Measurements from ENCODE around the gene SLC22A12.

DNA sequence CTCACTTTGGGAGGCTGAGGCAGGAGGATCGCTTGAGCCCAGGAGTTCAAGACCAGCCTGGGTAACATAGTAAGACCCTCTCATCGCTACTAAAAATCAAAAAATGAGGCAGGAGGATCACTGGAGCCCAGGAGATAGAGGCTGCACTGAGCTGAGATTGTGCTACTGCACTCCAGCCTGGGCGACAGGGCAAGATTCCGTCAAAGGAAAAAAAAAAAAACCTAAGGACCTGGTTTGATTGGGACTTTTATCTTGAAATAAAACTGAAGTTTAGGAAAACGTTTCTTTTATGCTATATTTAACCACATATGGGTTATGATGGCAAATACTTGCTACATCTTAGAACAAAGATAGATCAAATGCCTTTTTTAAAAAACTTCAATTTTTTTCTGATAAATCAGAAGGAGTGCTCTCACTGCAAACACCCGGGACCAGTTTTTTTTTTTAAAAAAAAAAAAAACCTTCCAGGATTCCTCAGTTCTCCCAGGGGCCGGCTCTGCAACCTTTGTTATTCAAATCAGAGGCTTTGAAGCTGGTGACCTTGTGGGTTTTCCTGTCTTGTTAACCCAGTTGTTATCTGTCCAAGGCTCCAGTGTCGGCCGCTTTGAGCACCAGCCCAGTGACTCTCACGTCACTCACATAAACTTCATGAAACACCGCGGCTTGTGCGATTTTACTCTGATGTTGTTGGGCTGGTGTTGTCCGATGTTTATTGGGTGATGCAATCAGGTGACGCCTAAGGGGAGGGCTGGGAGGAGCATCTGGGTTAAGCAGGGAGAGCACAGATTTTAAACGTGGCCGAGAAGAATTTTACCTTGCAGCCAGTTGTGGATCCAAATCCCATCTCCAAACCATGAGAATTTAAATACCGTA, 24.7 kb upstream of the SLC22A12 start:
- TF ChIP-seq, protein P1, sequence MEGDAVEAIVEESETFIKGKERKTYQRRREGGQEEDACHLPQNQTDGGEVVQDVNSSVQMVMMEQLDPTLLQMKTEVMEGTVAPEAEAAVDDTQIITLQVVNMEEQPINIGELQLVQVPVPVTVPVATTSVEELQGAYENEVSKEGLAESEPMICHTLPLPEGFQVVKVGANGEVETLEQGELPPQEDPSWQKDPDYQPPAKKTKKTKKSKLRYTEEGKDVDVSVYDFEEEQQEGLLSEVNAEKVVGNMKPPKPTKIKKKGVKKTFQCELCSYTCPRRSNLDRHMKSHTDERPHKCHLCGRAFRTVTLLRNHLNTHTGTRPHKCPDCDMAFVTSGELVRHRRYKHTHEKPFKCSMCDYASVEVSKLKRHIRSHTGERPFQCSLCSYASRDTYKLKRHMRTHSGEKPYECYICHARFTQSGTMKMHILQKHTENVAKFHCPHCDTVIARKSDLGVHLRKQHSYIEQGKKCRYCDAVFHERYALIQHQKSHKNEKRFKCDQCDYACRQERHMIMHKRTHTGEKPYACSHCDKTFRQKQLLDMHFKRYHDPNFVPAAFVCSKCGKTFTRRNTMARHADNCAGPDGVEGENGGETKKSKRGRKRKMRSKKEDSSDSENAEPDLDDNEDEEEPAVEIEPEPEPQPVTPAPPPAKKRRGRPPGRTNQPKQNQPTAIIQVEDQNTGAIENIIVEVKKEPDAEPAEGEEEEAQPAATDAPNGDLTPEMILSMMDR (IDR thresholded peaks at IDR 0.05) = no peak
- no peak for TF ChIP-seq POLR2A (IDR thresholded peaks at IDR 0.05)

Data from right lobe of liver (tissue), 4 donors.